ENCODE measurements around the gene RALGAPA2.

DNA sequence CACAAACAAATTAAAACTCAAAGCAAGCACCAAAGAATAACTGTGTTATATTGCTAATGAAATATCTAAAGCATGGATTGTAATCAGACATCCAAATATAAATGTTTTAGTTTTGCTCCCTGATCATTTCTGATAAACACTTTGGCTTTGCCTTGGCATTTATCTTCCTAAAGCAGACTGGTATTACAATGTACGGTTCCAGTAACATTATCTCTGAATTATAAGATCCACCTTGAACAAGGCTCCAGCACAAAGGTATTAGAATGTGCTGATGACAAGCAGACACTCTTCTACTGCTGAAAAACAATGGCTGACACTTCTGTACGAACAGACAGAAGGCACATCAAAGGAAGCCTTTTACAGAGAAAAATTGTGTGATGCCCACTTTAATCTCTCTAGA, 270.0 kb downstream of the RALGAPA2 start:
- TF ChIP-seq, protein P1, sequence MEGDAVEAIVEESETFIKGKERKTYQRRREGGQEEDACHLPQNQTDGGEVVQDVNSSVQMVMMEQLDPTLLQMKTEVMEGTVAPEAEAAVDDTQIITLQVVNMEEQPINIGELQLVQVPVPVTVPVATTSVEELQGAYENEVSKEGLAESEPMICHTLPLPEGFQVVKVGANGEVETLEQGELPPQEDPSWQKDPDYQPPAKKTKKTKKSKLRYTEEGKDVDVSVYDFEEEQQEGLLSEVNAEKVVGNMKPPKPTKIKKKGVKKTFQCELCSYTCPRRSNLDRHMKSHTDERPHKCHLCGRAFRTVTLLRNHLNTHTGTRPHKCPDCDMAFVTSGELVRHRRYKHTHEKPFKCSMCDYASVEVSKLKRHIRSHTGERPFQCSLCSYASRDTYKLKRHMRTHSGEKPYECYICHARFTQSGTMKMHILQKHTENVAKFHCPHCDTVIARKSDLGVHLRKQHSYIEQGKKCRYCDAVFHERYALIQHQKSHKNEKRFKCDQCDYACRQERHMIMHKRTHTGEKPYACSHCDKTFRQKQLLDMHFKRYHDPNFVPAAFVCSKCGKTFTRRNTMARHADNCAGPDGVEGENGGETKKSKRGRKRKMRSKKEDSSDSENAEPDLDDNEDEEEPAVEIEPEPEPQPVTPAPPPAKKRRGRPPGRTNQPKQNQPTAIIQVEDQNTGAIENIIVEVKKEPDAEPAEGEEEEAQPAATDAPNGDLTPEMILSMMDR (conservative IDR thresholded peaks at IDR 0.05; ENCODE audit: low read length): no peak
- no peak for TF ChIP-seq EZH2phosphoT487 (IDR thresholded peaks at IDR 0.05; ENCODE audit: borderline replicate concordance)
